Activated CD4-positive, alpha-beta memory T cell treated with anti-CD3 and anti-CD28 coated beads, Interleukin-2, amount 10 ng/mL, durations not matched to agents 7 days and 5 days (primary cell): ENCODE measurements around the gene ATP1B3. TPM values are rescaled to one million over a fixed set of nuclear protein-coding genes. Genes with fewer than 3 reads are reported as not detected.

Experiments used
- CTCF ChIA-PET: fragments of 350-600 bp; sonication (Branson Sonifier 250); formaldehyde crosslinking; loops from one replicate; lab custom pipeline; 2021; ENCODE audit warnings: antibody characterized with exemption, inconsistent platforms; lab: Charles Lee
- POLR2A ChIA-PET: fragments of 350-600 bp; sonication (Branson Sonifier 250); formaldehyde crosslinking; loops from one replicate; lab custom pipeline; 2021; ENCODE audit warnings: antibody characterized with exemption; lab: Charles Lee
- DNase-seq: peaks from one replicate; pipeline ENCODE4 v3.0.0-alpha.2; 2020
- H3K27ac Mint-ChIP-seq: one replicate; pipeline ENCODE4 v1.8.0; 2021; ENCODE audit warnings: mild to moderate bottlenecking, mixed read lengths
- H3K27me3 Mint-ChIP-seq: one replicate; pipeline ENCODE4 v1.8.0; 2021; ENCODE audit warnings: mixed read lengths
- H3K36me3 Mint-ChIP-seq: one replicate; pipeline ENCODE4 v1.8.0; 2021; ENCODE audit warnings: low read depth, mixed read lengths
- H3K4me1 Mint-ChIP-seq: one replicate; pipeline ENCODE4 v1.8.0; 2021; ENCODE audit warnings: mixed read lengths
- H3K4me3 Mint-ChIP-seq: one replicate; pipeline ENCODE4 v1.8.0; 2021; ENCODE audit warnings: mild to moderate bottlenecking, mixed read lengths
- H3K9me3 Mint-ChIP-seq: one replicate; pipeline ENCODE4 v1.8.0; 2021; ENCODE audit warnings: mixed read lengths
- total RNA-seq, 2 experiments: library from RNA; stranded (reverse); gene quantifications; one replicate each; pipeline ENCODE4 v1.2.3, GENCODE V29; 2021

The ATP1B3 gene
- total RNA-seq, 2 experiments from 2014 or later: 107 to 120 TPM

DNA sequence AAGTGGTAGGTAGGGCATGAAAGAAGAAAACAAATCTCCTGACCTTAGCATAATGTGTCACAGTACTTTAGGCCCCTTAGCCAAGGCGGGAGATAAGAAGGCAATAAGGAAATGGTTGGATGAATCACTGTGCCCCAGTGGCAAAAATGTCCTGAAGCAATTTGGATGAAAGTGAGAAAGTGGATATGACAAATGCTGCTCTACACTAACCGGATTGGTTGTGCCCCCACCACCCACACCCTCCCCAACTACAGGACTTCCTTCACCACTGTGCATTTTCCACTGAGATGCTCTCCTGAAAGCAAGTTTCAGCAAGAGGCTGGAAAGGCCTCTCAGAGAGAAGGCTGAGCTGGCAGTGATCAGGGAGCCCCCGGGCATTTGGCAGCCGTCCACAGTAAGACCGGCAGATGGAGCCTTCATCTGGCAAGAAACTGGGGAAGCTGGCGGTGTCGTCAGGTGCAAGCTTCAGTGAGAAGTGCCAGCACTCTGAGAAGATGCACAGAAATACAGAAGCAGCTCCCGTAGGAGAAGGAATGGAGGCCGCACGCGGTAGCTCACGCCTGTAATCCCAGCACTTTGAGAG lies 63.8 kb downstream of the ATP1B3 start:
- peaks cover 16% of the 10 kb centered on the region for H3K4me1 Mint-ChIP-seq
- POLR2A ChIA-PET: no interaction called here
- CTCF ChIA-PET: interaction anchor here (0.6 to 1.4 kb wide), 2 partner anchors 27 to 304 kb away, joined by 3 read pairs; no protein-coding TSS in a partner anchor
- no peak overlapping the region for H3K4me3 Mint-ChIP-seq
- no peak overlapping the region for H3K27ac Mint-ChIP-seq
- H3K36me3 Mint-ChIP-seq: no peaks in the 10 kb centered on the region
- H3K27me3 Mint-ChIP-seq: no peaks in the 10 kb centered on the region
- peak; percentile 17 for DNase-seq
- H3K9me3 Mint-ChIP-seq: no peaks in the 10 kb centered on the region

DNA sequence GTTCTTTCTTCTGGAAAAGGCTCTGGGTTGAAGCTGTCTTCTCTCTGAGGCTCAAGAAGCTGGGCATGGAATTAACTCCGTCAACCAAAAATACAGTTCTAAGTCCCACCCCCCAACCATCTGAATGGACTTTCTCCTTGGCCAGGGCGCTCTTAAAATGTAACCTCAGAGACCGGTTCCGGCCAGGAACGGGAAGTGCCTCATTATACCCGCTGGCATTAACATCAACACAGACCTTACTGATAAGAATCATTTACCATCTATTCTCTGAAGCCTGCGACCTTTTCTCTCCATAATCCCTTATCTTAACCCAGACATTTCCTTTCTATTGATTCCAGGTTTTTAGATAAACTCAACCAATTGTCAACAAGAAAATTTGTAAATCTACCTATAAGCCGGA lies 64.7 kb downstream of the ATP1B3 start:
- no peak overlapping the region for H3K27ac Mint-ChIP-seq
- no peaks in the 10 kb centered on the region for H3K9me3 Mint-ChIP-seq
- no peak overlapping the region for H3K4me3 Mint-ChIP-seq
- H3K4me1 Mint-ChIP-seq: peaks cover 16% of the 10 kb centered on the region
- H3K27me3 Mint-ChIP-seq: no peaks in the 10 kb centered on the region
- ChIA-PET CTCF (interaction anchor here (1.4 kb wide), 1 partner anchor 28 kb away, joined by 3 read pairs; no protein-coding TSS in a partner anchor), POLR2A (interaction anchor here (0.7 kb wide), 1 partner anchor 805 kb away, joined by 3 read pairs; no protein-coding TSS in a partner anchor)
- no peak for DNase-seq
- no peaks in the 10 kb centered on the region for H3K36me3 Mint-ChIP-seq

DNA sequence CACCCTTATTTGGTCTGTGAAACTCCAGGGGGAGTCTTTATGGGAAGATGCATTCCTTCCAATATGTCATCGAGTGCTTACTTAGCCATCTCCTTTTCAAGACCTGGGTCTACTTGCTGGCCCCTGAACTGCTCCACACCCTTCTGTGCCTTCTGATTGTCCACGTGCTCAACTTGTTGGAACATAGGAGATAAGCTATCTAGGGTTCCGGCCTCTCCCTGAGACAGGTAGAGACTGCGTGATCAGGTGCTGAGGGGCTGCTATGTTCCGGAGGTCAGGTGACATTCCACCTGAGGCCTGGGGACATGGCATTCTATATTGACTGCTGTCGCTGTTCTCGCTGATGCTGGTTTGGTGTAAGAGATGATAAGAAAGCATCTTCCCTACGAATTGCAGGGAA lies 65.6 kb downstream of the ATP1B3 start:
- Mint-ChIP-seq H3K27ac (no peak overlapping the region), H3K27me3 (no peaks in the 10 kb centered on the region), H3K9me3 (no peaks in the 10 kb centered on the region), H3K4me1 (peaks cover 16% of the 10 kb centered on the region), H3K4me3 (no peak overlapping the region), H3K36me3 (no peaks in the 10 kb centered on the region)
- no peak for DNase-seq
- ChIA-PET POLR2A (no interaction called here), CTCF (interaction anchor here (0.7 to 1.4 kb wide), 2 partner anchors 28 to 35 kb away, joined by 3 read pairs; no protein-coding TSS in a partner anchor)

DNA sequence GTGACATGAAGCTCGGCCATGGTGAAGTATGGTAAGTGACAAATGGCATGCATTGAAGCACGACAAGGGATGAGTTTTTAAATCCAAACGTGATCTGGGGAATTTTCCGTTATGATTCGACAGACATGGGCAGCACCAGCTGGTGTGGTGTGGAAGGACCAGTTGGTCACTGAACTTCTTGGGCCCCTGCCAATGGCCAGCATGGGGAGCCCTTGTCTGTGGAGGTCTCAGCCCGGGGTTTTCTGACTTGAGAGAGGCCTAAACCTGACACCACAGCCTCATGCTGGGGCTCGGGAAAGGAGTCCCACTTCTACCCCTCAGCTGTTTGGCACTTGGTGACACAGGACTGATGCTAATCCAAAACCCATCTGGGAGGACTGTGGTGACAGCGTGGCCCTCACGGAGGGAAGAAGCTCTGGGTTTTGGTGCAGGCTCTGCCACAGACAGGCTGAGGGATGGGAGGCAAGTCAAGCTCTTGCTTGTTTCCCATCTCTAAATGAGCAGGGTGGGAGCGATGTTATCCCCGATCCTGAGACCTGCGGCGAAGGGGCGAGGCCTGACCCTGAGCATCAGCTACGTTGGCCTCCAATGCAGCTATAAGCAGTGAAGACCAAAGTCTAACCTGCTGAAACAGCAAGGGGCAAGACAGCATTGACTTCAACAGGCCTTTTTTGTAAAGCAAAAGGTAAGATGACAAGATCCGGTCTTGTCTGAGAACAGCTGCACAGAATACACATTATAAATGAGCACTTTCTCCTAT lies 69.5 kb downstream of the ATP1B3 start:
- Mint-ChIP-seq H3K4me1 (peaks cover 5% of the 10 kb centered on the region), H3K9me3 (no peaks in the 10 kb centered on the region), H3K4me3 (no peak overlapping the region), H3K27me3 (no peaks in the 10 kb centered on the region), H3K36me3 (no peaks in the 10 kb centered on the region), H3K27ac (no peak overlapping the region)
- CTCF ChIA-PET: no interaction called here
- POLR2A ChIA-PET: no interaction called here
- no peak for DNase-seq

DNA sequence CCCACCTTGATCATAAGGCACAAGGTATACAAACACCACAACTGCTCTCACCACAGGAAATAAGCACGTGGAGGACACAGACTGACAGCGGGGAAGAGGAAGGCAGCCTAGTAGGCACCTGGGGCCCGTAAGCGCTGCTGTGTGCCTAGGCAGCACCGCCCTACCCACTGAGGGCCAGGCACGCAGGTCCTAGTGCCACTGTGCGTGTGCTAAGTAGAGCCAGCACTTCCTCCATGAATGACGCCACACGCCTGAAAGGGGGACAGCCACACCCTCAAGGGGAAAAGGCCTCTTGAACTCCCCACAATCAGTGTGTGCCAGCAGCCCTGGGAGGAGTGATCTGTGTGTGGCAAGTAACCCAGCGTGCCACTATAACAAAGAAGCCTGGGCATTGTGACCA lies 73.0 kb downstream of the ATP1B3 start:
- Mint-ChIP-seq H3K27me3 (no peaks in the 10 kb centered on the region), H3K36me3 (no peaks in the 10 kb centered on the region), H3K9me3 (no peaks in the 10 kb centered on the region), H3K27ac (no peak overlapping the region), H3K4me3 (no peak overlapping the region), H3K4me1 (no peaks in the 10 kb centered on the region)
- no peak for DNase-seq
- POLR2A ChIA-PET: no interaction called here
- CTCF ChIA-PET: interaction anchor here (0.7 to 1.0 kb wide), 2 partner anchors 387 to 445 kb away, joined by 3 to 5 read pairs; no protein-coding TSS in a partner anchor

DNA sequence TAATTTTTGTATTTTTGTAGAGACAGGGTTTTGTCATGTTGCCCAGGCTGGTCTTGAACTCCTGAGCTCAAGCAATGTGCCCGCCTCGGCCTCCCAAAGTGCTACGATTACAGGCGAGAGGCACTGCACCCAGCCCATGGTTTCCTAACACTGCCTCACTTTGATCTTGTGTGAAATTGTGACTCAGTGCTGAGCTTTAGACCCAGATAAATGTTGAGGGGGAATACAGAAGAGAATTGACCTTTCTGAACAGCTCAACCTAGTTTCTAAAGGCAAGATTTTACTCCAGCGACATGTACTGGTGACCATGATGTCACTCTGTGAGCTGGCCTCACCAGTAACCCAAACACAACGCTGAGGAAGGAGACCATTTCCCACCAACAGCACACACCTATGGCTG lies 73.5 kb downstream of the ATP1B3 start:
- no peaks in the 10 kb centered on the region for H3K9me3 Mint-ChIP-seq
- ChIA-PET POLR2A (no interaction called here), CTCF (no interaction called here)

DNA sequence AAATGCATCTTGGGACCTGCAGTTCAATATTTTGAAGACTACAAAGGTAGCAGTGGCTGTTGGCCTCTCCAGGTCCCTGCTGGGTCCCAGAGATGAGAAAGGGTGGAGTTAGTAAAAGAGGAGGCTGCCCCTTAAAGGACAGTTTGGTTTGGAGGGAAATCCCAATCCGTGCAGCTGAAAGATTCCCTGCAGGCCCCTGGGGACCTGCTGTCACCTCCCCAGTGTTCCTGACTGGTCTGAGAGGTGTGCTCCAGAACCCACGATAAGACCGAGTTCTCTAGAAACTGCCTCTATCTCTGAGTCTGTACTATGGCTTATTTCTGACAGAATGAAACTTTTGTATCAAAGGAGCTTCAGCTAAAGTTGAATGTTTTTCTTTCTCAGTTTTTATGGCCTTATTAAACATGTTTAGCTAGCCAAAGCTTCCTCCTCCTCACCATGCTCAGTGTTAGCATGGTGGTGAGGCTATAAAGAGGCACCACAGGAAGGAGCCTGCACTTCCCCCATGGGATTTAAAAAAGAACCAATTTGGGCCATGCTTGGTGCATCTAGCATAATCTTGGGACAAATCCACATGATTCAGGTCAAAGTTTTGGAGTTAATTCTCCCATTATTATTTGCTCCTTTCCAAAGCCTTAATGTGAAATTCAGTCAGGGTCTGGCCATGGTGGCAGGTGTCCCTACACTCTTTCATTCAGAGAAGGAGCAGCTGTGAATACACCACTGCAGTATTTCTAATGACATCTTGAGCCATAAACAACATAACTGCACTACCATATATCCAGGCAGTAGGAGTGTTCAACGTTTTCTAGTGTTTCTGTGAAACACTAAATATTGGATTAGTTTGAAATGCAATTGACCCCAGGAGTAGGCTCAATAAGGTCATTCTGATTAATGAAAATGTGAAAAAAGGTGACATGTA lies 74.4 kb downstream of the ATP1B3 start:
- ChIA-PET CTCF (no interaction called here), POLR2A (no interaction called here)
- Mint-ChIP-seq H3K9me3 (no peaks in the 10 kb centered on the region), H3K4me3 (no peak overlapping the region), H3K36me3 (no peaks in the 10 kb centered on the region), H3K27ac (no peak overlapping the region), H3K4me1 (peaks cover 4% of the 10 kb centered on the region), H3K27me3 (no peaks in the 10 kb centered on the region)
- no peak for DNase-seq

More for the DNA sequence above, 73.5 kb downstream of the ATP1B3 start:
- H3K27me3 Mint-ChIP-seq: no peaks in the 10 kb centered on the region
- no peak overlapping the region for H3K27ac Mint-ChIP-seq
- no peak overlapping the region for H3K4me3 Mint-ChIP-seq
- DNase-seq: no peak
- no peaks in the 10 kb centered on the region for H3K36me3 Mint-ChIP-seq
- H3K4me1 Mint-ChIP-seq: peaks cover under 1% of the 10 kb centered on the region

DNA sequence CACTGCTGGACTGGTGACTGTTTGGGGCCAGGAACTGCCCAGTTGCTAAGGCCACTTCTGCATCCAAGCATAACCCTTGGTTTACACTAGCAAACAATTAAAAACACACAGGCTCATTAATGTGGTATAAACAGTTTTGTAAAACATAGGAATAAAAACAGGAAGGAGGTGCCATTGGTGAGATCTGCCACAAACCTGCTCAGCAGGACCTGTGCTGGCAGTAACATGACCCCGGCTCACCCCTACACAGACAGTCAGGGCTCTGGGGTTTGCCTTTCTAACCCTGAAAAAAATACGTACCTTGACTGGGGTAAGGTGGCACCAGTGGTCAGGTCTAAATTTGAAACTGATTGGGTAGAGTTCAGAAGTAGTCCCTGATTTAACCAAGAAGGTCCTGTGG lies 76.2 kb downstream of the ATP1B3 start:
- Mint-ChIP-seq H3K4me3 (no peak overlapping the region), H3K36me3 (no peaks in the 10 kb centered on the region), H3K27ac (no peak overlapping the region), H3K27me3 (no peaks in the 10 kb centered on the region), H3K9me3 (no peaks in the 10 kb centered on the region), H3K4me1 (peaks cover 4% of the 10 kb centered on the region)
- ChIA-PET CTCF (interaction anchor here (0.7 kb wide), 1 partner anchor 155 kb away, joined by 3 read pairs; no protein-coding TSS in a partner anchor), POLR2A (no interaction called here)
- no peak for DNase-seq

DNA sequence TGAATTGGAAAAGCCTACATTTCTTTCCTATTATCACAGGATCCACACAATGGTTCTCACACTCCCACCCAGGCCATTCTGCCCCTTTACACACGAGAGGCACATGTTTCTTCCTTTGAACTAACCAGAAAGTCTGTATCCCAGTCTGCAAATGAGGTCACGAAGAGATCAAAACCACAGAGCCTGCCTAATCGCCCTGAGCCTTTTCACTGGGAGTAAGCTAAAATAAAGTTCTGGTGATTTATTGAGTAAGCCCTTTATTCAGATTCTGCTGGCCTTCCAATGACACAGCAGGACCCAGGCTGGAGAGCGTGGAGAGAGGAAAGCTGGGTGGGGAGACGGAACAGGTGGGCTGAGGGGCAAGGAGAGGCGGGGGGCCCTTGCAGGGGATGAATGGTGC lies 78.7 kb downstream of the ATP1B3 start:
- Mint-ChIP-seq H3K27ac (no peak overlapping the region), H3K4me3 (no peak overlapping the region), H3K4me1 (peaks cover 4% of the 10 kb centered on the region), H3K9me3 (no peaks in the 10 kb centered on the region), H3K36me3 (peaks cover 3% of the 10 kb centered on the region), H3K27me3 (no peaks in the 10 kb centered on the region)
- POLR2A ChIA-PET: no interaction called here
- DNase-seq: no peak
- CTCF ChIA-PET: interaction anchor here (0.6 to 1.9 kb wide), 2 partner anchors 8 to 115 kb away, joined by 3 to 4 read pairs; no protein-coding TSS in a partner anchor

DNA sequence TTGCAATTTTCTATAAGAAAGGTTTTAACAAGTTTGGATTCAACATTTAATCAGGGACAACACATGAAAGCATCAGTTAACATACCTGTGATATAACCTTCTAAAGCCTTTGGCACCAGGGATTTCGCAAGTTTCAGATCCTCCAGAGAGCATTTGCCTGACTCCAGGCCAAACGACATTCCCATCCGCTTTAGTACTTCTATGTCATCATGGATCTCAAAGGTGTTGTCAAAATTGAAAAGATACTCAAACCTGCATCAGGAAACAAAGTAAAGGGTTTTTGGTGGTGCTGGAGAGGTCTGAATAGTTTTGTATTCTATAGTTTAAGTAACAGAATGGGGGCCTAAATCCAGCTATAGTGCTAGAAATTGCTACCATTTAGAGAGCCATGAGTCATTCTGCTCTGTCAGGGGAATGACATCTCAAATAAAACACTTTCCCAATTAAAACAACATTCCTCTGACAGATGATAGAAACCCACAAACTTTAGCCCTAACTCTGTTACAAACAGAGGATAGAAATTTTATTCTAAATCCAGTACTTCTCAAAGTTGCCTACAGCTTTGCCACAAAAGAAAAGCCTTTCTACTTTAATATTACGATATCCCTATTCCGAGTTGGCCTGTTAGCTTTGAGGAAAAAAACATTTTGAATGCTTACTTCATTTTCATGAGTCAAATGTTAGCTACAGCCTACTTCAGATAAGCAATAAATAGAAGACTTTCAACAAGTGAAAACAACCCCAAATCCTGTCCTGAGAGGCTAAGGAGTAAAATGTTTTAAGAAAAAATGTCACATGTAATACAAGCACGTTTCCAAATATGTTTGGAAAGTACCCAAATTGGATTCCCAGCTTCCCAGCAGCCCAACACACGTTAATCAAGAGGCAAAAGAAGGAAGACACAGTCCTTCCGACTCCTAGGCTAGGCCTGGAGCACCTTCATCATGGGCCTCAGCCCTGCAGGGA lies 83.4 kb downstream of the ATP1B3 start:
- Mint-ChIP-seq H3K27me3 (no peaks in the 10 kb centered on the region), H3K4me3 (no peak overlapping the region), H3K27ac (no peak overlapping the region), H3K4me1 (peaks cover 4% of the 10 kb centered on the region), H3K9me3 (no peaks in the 10 kb centered on the region), H3K36me3 (peaks cover 3% of the 10 kb centered on the region)
- POLR2A ChIA-PET: no interaction called here
- CTCF ChIA-PET: interaction anchor here (1.4 kb wide), 1 partner anchor 455 kb away, joined by 3 read pairs; no protein-coding TSS in a partner anchor
- no peak for DNase-seq

DNA sequence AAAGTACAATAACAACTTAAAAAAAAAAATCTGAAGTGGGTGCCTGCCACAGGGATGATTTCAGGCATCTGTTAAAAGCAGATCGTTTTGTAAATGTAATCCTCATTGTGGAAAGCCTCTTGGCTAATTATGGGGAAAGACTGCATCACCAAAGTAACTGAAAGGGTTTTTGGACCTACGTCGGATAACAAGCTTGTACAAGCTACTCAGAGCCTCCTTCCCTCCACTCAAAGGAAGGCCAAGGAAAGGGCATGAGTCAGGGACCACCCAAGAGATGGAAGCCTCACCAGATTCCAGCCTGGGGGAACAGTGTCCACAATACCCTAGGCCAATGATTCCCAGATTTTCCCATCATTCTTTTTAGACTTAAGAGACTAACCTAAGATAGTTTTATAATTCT lies 84.3 kb downstream of the ATP1B3 start:
- H3K9me3 Mint-ChIP-seq: no peaks in the 10 kb centered on the region
- ChIA-PET POLR2A (no interaction called here), CTCF (interaction anchor here (1.4 kb wide), 1 partner anchor 454 kb away, joined by 3 read pairs; no protein-coding TSS in a partner anchor)
- no peaks in the 10 kb centered on the region for H3K27me3 Mint-ChIP-seq
- H3K4me3 Mint-ChIP-seq: no peak overlapping the region
- no peak overlapping the region for H3K27ac Mint-ChIP-seq
- H3K36me3 Mint-ChIP-seq: peaks cover 3% of the 10 kb centered on the region
- DNase-seq: no peak
- no peaks in the 10 kb centered on the region for H3K4me1 Mint-ChIP-seq

DNA sequence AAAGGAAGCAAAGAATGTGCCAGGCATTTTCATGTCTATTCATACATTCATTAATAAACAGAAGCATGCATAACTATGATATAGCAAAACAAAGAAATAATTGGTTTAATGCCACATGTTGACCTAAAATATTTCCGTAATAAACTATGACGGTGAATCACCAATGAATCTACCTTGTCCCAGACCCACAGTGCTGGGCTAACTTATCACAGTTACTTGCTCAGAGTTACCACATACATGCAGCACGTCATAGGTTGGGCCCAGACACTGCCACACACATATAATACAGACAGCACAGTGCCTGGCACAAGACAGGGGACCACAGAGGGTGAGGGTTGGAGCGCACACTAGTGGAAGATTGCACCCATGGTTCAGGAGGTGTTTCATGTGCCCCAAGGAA lies 86.9 kb downstream of the ATP1B3 start:
- no peaks in the 10 kb centered on the region for H3K9me3 Mint-ChIP-seq
- POLR2A ChIA-PET: no interaction called here
- CTCF ChIA-PET: interaction anchor here (0.6 to 1.6 kb wide), 4 partner anchors 9 to 319 kb away, joined by 3 to 5 read pairs (median 4); no protein-coding TSS in a partner anchor
- no peak overlapping the region for H3K4me3 Mint-ChIP-seq
- H3K27me3 Mint-ChIP-seq: no peaks in the 10 kb centered on the region
- peaks cover 3% of the 10 kb centered on the region for H3K36me3 Mint-ChIP-seq
- no peak for DNase-seq
- peaks cover 2% of the 10 kb centered on the region for H3K4me1 Mint-ChIP-seq
- no peak overlapping the region for H3K27ac Mint-ChIP-seq
